ENCODE results near the gene FOXS1.

- no peak for TF ChIP-seq CTCF (IDR thresholded peaks at IDR 0.05 in 4 of 5, conservative IDR thresholded peaks at IDR 0.05 in 1 of 5)
- no peak for TF ChIP-seq POLR2A (IDR thresholded peaks at IDR 0.05)
Observed at GRCh38 chr20:31866221-31866620, 20.8 kb upstream of the FOXS1 start.

Measured in gastrocnemius medialis (tissue), 4 donors.